ENCODE measurements around the gene RPGRIP1L. TPM values are rescaled to one million over a fixed set of nuclear protein-coding genes. Genes with fewer than 3 reads are reported as not detected.

RPGRIP1L gene
- total and polyA plus RNA-seq, 2 donors (not counting 1 experiment from before 2014, with no cell fraction given) = 1.0 to 7.1 TPM

DNA sequence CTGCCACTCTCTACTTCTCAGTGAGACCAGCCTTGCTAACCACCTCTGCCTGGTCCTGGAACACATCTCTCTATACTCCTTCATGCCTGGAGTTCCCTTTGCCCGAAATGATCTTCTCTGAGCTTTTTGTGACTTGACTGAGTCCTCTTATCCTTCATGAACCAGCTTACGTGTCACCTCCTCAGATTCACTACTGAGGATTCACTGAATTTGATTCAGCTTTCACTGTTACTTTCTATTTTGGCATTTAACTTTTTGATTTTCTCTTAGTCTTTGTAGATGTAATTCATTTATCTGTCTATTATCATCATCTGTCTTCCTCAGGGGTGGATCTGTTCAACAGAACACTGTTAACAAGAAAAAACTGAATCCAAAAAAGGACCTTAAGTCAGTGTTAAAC, 95.6 kb downstream of the RPGRIP1L start:
- H3K4me3 Mint-ChIP-seq = no peak overlapping the region
- H3K27me3 Mint-ChIP-seq = no peaks in the 10 kb centered on the region
- Histone ChIP-seq H2AFZ (ENCODE audit: insufficient read depth, low read depth, low read length, poor library complexity, severe bottlenecking) (no peak overlapping the region), H3K4me1 (ENCODE audit: control insufficient read depth in 2 of 2, insufficient read depth in 2 of 2, low read length in 2 of 2) (no peaks in the 10 kb centered on the region), H3K4me3 (ENCODE audit: control extremely low read depth in 1 of 5, extremely low read depth in 1 of 5, insufficient read depth in 1 of 5, low read depth in 2 of 5, low read length in 4 of 5) (no peak overlapping the region), H3K4me2 (replicated peaks; ENCODE audit: low read depth, low read length, poor library complexity, severe bottlenecking) (no peak overlapping the region), H3K27ac (ENCODE audit: low read length in 2 of 2) (no peak overlapping the region), H4K20me1 (ENCODE audit: control insufficient read depth, insufficient read depth, low read length, poor library complexity, severe bottlenecking) (no peaks in the 10 kb centered on the region), H3K9me3 (ENCODE audit: control extremely low read depth in 1 of 3, control insufficient read depth in 2 of 3, insufficient read depth in 1 of 3, low read length in 2 of 3) (no peaks in the 10 kb centered on the region), H3K27me3 (replicated peaks in 1 of 4; ENCODE audit: control extremely low read depth in 1 of 4, control insufficient read depth in 3 of 4, insufficient read depth in 4 of 4, low read length in 3 of 4) (no peaks in the 10 kb centered on the region), H3K79me2 (ENCODE audit: control insufficient read depth, insufficient read depth, low read length) (no peaks in the 10 kb centered on the region), H3K9ac (ENCODE audit: low read length) (no peak overlapping the region), H3K36me3 (replicated peaks in 1 of 2; ENCODE audit: control extremely low read depth in 1 of 2, control insufficient read depth in 1 of 2, extremely low read depth in 1 of 2, insufficient read depth in 2 of 2, low read length in 1 of 2) (no peaks in the 10 kb centered on the region)
- 100% methylated on average over 2 of the region's 2 CpGs for WGBS (ENCODE audit: insufficient coverage)
- no peaks in the 10 kb centered on the region for H3K4me1 Mint-ChIP-seq
- intact Hi-C loops (cut with micrococcal nuclease) = no loop called here
- no peaks in the 10 kb centered on the region for H3K9me3 Mint-ChIP-seq (ENCODE audit: insufficient read depth)
- TF ChIP-seq EZH2 (IDR thresholded peaks at IDR 0.05; ENCODE audit: borderline replicate concordance, insufficient read depth, low read depth, low read length, poor library complexity, severe bottlenecking) (no peak), CTCF (IDR thresholded peaks at IDR 0.05) (no peak)
- ATAC-seq (ENCODE audit: low read depth) (no peak), DNase-seq (no peak)
- H3K27ac Mint-ChIP-seq = no peak overlapping the region
- ChIA-PET CTCF (no interaction called here), POLR2A (no interaction called here)

DNA sequence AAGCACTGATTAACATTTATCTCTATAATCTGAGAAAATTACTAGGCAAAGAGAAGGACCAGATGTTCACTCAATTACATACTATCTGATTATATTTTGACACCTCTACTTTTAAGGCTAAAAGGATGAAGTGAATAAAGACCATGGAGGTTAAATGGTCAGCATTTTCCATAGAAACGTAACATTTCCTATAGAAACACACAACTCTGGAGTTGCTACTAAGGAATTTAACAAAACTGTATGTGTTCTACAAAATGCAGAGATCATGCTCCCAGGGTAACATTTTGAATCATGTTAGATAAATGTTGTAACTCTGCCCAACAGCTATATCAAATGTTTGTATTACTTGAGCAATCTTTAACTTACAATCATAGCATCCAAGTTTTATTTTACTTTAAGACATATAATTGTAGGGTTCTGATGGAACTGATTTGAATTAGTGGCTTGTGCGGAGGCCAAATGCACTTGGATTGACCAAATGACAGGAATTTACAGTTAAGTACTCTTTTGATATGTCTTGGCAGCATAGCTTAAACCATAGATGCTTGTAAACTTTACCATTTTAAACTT, 97.7 kb downstream of the RPGRIP1L start:
- CTCF ChIA-PET = no interaction called here
- H3K9me3 Mint-ChIP-seq (ENCODE audit: insufficient read depth) = no peaks in the 10 kb centered on the region
- POLR2A ChIA-PET = no interaction called here

More for the DNA sequence above, 97.7 kb downstream of the RPGRIP1L start:
- no peaks in the 10 kb centered on the region for H3K36me3 ChIP-seq (replicated peaks in 1 of 2; ENCODE audit: control extremely low read depth in 1 of 2, control insufficient read depth in 1 of 2, extremely low read depth in 1 of 2, insufficient read depth in 2 of 2, low read length in 1 of 2)
- DNase-seq = no peak
- no peak overlapping the region for H3K4me3 ChIP-seq (ENCODE audit: control extremely low read depth in 1 of 5, extremely low read depth in 1 of 5, insufficient read depth in 1 of 5, low read depth in 2 of 5, low read length in 4 of 5)
- ATAC-seq (ENCODE audit: low read depth) = no peak
- intact Hi-C loops (cut with micrococcal nuclease) = no loop called here
- no CpG with 5 or more reads among the region's 2 CpGs for WGBS (ENCODE audit: insufficient coverage)
- no peak overlapping the region for H3K27ac Mint-ChIP-seq
- H3K27me3 Mint-ChIP-seq = no peaks in the 10 kb centered on the region
- H3K27ac ChIP-seq (ENCODE audit: low read length in 2 of 2) = no peak overlapping the region
- H3K79me2 ChIP-seq (ENCODE audit: control insufficient read depth, insufficient read depth, low read length) = no peaks in the 10 kb centered on the region
- H3K9me3 ChIP-seq (ENCODE audit: control extremely low read depth in 1 of 3, control insufficient read depth in 2 of 3, insufficient read depth in 1 of 3, low read length in 2 of 3) = no peaks in the 10 kb centered on the region
- no peaks in the 10 kb centered on the region for H3K27me3 ChIP-seq (replicated peaks in 1 of 4; ENCODE audit: control extremely low read depth in 1 of 4, control insufficient read depth in 3 of 4, insufficient read depth in 4 of 4, low read length in 3 of 4)
- TF ChIP-seq EZH2 (IDR thresholded peaks at IDR 0.05; ENCODE audit: borderline replicate concordance, insufficient read depth, low read depth, low read length, poor library complexity, severe bottlenecking) (no peak), CTCF (IDR thresholded peaks at IDR 0.05) (no peak)
- no peaks in the 10 kb centered on the region for H3K4me1 ChIP-seq (ENCODE audit: control insufficient read depth in 2 of 2, insufficient read depth in 2 of 2, low read length in 2 of 2)
- no peak overlapping the region for H3K4me2 ChIP-seq (replicated peaks; ENCODE audit: low read depth, low read length, poor library complexity, severe bottlenecking)
- no peak overlapping the region for H3K4me3 Mint-ChIP-seq
- no peak overlapping the region for H3K9ac ChIP-seq (ENCODE audit: low read length)
- no peaks in the 10 kb centered on the region for H4K20me1 ChIP-seq (ENCODE audit: control insufficient read depth, insufficient read depth, low read length, poor library complexity, severe bottlenecking)
- H3K4me1 Mint-ChIP-seq = no peaks in the 10 kb centered on the region
- H2AFZ ChIP-seq (ENCODE audit: insufficient read depth, low read depth, low read length, poor library complexity, severe bottlenecking) = no peak overlapping the region
